ENCODE results near the gene ELP1. TPM values are rescaled to one million over a fixed set of nuclear protein-coding genes. Genes with fewer than 3 reads are reported as not detected.

The ELP1 gene
- total RNA-seq, 1 donor from 2014 or later, result 14.5 TPM

DNA sequence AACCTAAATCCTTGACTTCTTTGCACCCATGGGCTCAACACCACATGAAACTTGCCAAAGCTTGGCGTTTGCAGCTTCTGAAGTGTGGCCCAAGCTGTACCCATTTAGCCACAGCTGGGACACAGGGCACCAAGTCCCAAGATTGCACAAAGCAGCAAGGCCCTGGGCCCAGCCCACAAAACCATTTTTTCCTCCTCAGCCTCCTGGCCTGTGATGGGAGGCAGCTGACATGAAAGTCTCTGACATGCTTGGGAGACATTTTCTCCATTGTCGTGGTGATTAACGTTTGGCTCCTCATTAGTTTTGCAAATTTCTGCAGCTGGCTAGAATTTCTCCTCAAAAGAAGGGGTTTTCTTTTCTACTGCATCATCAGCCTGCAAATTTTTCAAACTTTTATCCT, 110.1 kb downstream of the ELP1 start:
- DNase-seq (ENCODE audit: low spot score), result no peak

Other genes with a start within 250 kb of the ELP1 start
- gene ACTL7B, start 78.1 kb downstream of the ELP1 start, total RNA-seq, result not detected
- not detected for gene ACTL7A, start 71.9 kb downstream of the ELP1 start, total RNA-seq
- 10.4 TPM for gene ABITRAM, start 276 bp upstream of the ELP1 start, total RNA-seq
- 53.1 TPM for gene CTNNAL1, start 79.4 kb upstream of the ELP1 start, total RNA-seq
- gene TMEM245, start 185.8 kb upstream of the ELP1 start, total RNA-seq, result 62.3 TPM
- 0.32 TPM for gene FRRS1L, start 233.1 kb upstream of the ELP1 start, total RNA-seq